Measurements from ENCODE around the gene ZNF584.

Gene ZNF584

GRCh38 chr19:58385891-58386575, 22.4 kb upstream of the ZNF584 start:
- DNase-seq (ENCODE audit: low spot score): no peak

- DNase-seq (ENCODE audit: low spot score): peak; percentile 98
Measured at GRCh38 chr19:58386576-58387337, 21.7 kb upstream of the ZNF584 start, which contains the start of gene RPS5. Gene RPS5, plus strand, starts transcription at chr19:58387269. Its CDS starts 869 bp downstream, at chr19:58388138.

GRCh38 chr19:58387338-58388174, 20.9 kb upstream of the ZNF584 start:
- DNase-seq (ENCODE audit: low spot score): no peak

GRCh38 chr19:58388175-58388526, 20.3 kb upstream of the ZNF584 start:
- DNase-seq (ENCODE audit: low spot score): no peak

- DNase-seq (ENCODE audit: low spot score): no peak
Measured at GRCh38 chr19:58392945-58393724, 15.3 kb upstream of the ZNF584 start.

- DNase-seq (ENCODE audit: low spot score): no peak
Measured at GRCh38 chr19:58393725-58394033, 14.8 kb upstream of the ZNF584 start.

GRCh38 chr19:58394821-58395219, 13.6 kb upstream of the ZNF584 start:
- no peak for DNase-seq (ENCODE audit: low spot score)

- DNase-seq (ENCODE audit: low spot score): no peak
Measured at GRCh38 chr19:58395220-58395978, 13.1 kb upstream of the ZNF584 start, which contains the start of gene RNF225. Gene RNF225, plus strand, starts transcription at chr19:58395656. Its CDS starts 434 bp downstream, at chr19:58396090.

- DNase-seq (ENCODE audit: low spot score): no peak
Measured at GRCh38 chr19:58395979-58396627, 12.3 kb upstream of the ZNF584 start.

- DNase-seq (ENCODE audit: low spot score): no peak
Measured at GRCh38 chr19:58396691-58397532, 11.5 kb upstream of the ZNF584 start.

GRCh38 chr19:58397533-58398037, 10.9 kb upstream of the ZNF584 start:
- DNase-seq (ENCODE audit: low spot score): no peak

GRCh38 chr19:58398087-58398486, 10.4 kb upstream of the ZNF584 start:
- DNase-seq (ENCODE audit: low spot score): no peak

- no peak for DNase-seq (ENCODE audit: low spot score)
Measured at GRCh38 chr19:58398545-58398944, 9.9 kb upstream of the ZNF584 start.

- no peak for DNase-seq (ENCODE audit: low spot score)
Measured at GRCh38 chr19:58399903-58400302, 8.5 kb upstream of the ZNF584 start.

- peak; percentile 60 for DNase-seq (ENCODE audit: low spot score)
Measured at GRCh38 chr19:58400316-58400915, 8.0 kb upstream of the ZNF584 start.

- peak; percentile 99 for DNase-seq (ENCODE audit: low spot score)
Measured at GRCh38 chr19:58400916-58401839, 7.3 kb upstream of the ZNF584 start.

GRCh38 chr19:58401840-58402421, 6.5 kb upstream of the ZNF584 start:
- no peak for DNase-seq (ENCODE audit: low spot score)
